Gastrocnemius medialis (tissue), 4 donors: ENCODE data around the gene PCDHGA12.

ENCODE experiments used
- CTCF ChIP-seq, 5 experiments: fragments of 450-650 bp in 3 of 5; fragments of 200-600 bp in 2 of 5; sonication (generic) in 2 of 5; IDR thresholded peaks in 4 of 5; conservative IDR thresholded peaks in 1 of 5; 1 replicate in 4 of 5; 2 replicates in 1 of 5; pipeline ENCODE4 v1.5.1; 2016 to 2019; ENCODE audit warnings: antibody characterized with exemption in 5 of 5, mild to moderate bottlenecking in 3 of 5, moderate library complexity in 3 of 5
- POLR2A ChIP-seq, 2 donors: fragments of 450-650 bp; IDR thresholded peaks; one replicate each; pipeline ENCODE4 v1.6.1; 2017; ENCODE audit warnings: antibody characterized with exemption in 2 of 2, mild to moderate bottlenecking in 2 of 2, moderate library complexity in 2 of 2

GRCh38 chr5:141477044-141477575, 46.8 kb downstream of the PCDHGA12 start:
- no peak for TF ChIP-seq CTCF (IDR thresholded peaks at IDR 0.05 in 4 of 5, conservative IDR thresholded peaks at IDR 0.05 in 1 of 5)
- no peak for TF ChIP-seq POLR2A (IDR thresholded peaks at IDR 0.05)
